ENCODE measurements around the gene ZMYM5. TPM values are rescaled to one million over a fixed set of nuclear protein-coding genes. Genes with fewer than 3 reads are reported as not detected.

ZMYM5 gene
- total and polyA plus RNA-seq, 9 of the 15 experiments (the other 6 are each of a cell fraction or from before 2014, with no cell fraction given), result 5.4 to 11.9 (median 7.8) TPM

GRCh38 chr13:19863323-19864023 is at the start of gene ZMYM5 (continued):
- TF ChIP-seq SPI1 (IDR thresholded peaks at IDR 0.05; ENCODE audit: borderline replicate concordance, low read depth, low read length) (no peak), ZFP1 (CRISPR knock-in tag; IDR thresholded peaks at IDR 0.05) (no peak), MCM3 (IDR thresholded peaks at IDR 0.05) (no peak), NFIC (IDR thresholded peaks at IDR 0.05) (no peak), RBM25 (IDR thresholded peaks at IDR 0.05; ENCODE audit: low read depth, low read length, severe bottlenecking) (peak; percentile 100), POLR2A (conservative IDR thresholded peaks at IDR 0.05) (peak; percentile 83), ZNF146 (CRISPR knock-in tag; IDR thresholded peaks at IDR 0.05; ENCODE audit: unreplicated experiment) (no peak), ZNF589 (CRISPR knock-in tag; IDR thresholded peaks at IDR 0.05; ENCODE audit: low read depth) (no peak), PRMT5 (CRISPR knock-in tag; IDR thresholded peaks at IDR 0.05) (no peak), TCFL5 (CRISPR knock-in tag; conservative IDR thresholded peaks at IDR 0.05) (no peak), MED1 (CRISPR knock-in tag; IDR thresholded peaks at IDR 0.05; ENCODE audit: borderline replicate concordance) (no peak), HDGF (IDR thresholded peaks at IDR 0.05) (no peak), PKNOX1 (IDR thresholded peaks at IDR 0.05) (peak; percentile 100), BRF1 (IDR thresholded peaks at IDR 0.05; ENCODE audit: borderline replicate concordance, extremely low read depth, insufficient read length) (no peak), ZBED1 (IDR thresholded peaks at IDR 0.05) (no peak), RBM15 (IDR thresholded peaks at IDR 0.05; ENCODE audit: insufficient read depth, low read length) (no peak), JUND (IDR thresholded peaks at IDR 0.05; ENCODE audit: borderline replicate concordance, low read depth, low read length) (peak; percentile 52; the same call in 1 of the 2 replicates), JUND (tag; IDR thresholded peaks at IDR 0.05; ENCODE audit: borderline replicate concordance, low read depth, low read length) (no peak), ETV1 (tag; conservative IDR thresholded peaks at IDR 0.05; ENCODE audit: low read depth) (no peak), POLR2B (IDR thresholded peaks at IDR 0.05; ENCODE audit: low read depth, partially characterized antibody) (peak; percentile 54)
- TF ChIP-seq, protein P1, sequence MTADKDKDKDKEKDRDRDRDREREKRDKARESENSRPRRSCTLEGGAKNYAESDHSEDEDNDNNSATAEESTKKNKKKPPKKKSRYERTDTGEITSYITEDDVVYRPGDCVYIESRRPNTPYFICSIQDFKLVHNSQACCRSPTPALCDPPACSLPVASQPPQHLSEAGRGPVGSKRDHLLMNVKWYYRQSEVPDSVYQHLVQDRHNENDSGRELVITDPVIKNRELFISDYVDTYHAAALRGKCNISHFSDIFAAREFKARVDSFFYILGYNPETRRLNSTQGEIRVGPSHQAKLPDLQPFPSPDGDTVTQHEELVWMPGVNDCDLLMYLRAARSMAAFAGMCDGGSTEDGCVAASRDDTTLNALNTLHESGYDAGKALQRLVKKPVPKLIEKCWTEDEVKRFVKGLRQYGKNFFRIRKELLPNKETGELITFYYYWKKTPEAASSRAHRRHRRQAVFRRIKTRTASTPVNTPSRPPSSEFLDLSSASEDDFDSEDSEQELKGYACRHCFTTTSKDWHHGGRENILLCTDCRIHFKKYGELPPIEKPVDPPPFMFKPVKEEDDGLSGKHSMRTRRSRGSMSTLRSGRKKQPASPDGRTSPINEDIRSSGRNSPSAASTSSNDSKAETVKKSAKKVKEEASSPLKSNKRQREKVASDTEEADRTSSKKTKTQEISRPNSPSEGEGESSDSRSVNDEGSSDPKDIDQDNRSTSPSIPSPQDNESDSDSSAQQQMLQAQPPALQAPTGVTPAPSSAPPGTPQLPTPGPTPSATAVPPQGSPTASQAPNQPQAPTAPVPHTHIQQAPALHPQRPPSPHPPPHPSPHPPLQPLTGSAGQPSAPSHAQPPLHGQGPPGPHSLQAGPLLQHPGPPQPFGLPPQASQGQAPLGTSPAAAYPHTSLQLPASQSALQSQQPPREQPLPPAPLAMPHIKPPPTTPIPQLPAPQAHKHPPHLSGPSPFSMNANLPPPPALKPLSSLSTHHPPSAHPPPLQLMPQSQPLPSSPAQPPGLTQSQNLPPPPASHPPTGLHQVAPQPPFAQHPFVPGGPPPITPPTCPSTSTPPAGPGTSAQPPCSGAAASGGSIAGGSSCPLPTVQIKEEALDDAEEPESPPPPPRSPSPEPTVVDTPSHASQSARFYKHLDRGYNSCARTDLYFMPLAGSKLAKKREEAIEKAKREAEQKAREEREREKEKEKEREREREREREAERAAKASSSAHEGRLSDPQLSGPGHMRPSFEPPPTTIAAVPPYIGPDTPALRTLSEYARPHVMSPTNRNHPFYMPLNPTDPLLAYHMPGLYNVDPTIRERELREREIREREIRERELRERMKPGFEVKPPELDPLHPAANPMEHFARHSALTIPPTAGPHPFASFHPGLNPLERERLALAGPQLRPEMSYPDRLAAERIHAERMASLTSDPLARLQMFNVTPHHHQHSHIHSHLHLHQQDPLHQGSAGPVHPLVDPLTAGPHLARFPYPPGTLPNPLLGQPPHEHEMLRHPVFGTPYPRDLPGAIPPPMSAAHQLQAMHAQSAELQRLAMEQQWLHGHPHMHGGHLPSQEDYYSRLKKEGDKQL (CRISPR knock-in tag; IDR thresholded peaks at IDR 0.05; ENCODE audit: borderline replicate concordance), result no peak
- TF ChIP-seq, protein P2, sequence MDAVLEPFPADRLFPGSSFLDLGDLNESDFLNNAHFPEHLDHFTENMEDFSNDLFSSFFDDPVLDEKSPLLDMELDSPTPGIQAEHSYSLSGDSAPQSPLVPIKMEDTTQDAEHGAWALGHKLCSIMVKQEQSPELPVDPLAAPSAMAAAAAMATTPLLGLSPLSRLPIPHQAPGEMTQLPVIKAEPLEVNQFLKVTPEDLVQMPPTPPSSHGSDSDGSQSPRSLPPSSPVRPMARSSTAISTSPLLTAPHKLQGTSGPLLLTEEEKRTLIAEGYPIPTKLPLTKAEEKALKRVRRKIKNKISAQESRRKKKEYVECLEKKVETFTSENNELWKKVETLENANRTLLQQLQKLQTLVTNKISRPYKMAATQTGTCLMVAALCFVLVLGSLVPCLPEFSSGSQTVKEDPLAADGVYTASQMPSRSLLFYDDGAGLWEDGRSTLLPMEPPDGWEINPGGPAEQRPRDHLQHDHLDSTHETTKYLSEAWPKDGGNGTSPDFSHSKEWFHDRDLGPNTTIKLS (IDR thresholded peaks at IDR 0.05; ENCODE audit: borderline replicate concordance, low read depth), result no peak
